ENCODE measurements around the gene FGFR1OP2. TPM values are rescaled to one million over a fixed set of nuclear protein-coding genes. Genes with fewer than 3 reads are reported as not detected.

The FGFR1OP2 gene
- total RNA-seq, 1 donor from 2014 or later = 39.2 TPM

GRCh38 chr12:27006797-27007467, 68.7 kb downstream of the FGFR1OP2 start:
- no peak overlapping the region for H3K27ac ChIP-seq (ENCODE audit: low read depth, low read length)
- H3K4me1 ChIP-seq (ENCODE audit: insufficient read depth, low read length) = peaks cover under 1% of the 10 kb centered on the region
- H3K27me3 ChIP-seq (ENCODE audit: insufficient read depth, low read length) = no peaks in the 10 kb centered on the region
- no peaks in the 10 kb centered on the region for H3K9me3 ChIP-seq (ENCODE audit: insufficient read depth, low read depth, low read length)
- peaks cover 7% of the 10 kb centered on the region for H3K36me3 Mint-ChIP-seq (ENCODE audit: low read depth, unreplicated experiment)
- H3K9ac ChIP-seq (ENCODE audit: low read length) = no peak overlapping the region
- no peaks in the 10 kb centered on the region for H3K36me3 ChIP-seq (ENCODE audit: insufficient read depth, low read length)
- no peaks in the 10 kb centered on the region for H3K27me3 Mint-ChIP-seq (ENCODE audit: low read depth, unreplicated experiment)
- no peaks in the 10 kb centered on the region for H3K9me3 Mint-ChIP-seq (ENCODE audit: unreplicated experiment)
- peaks cover 21% of the 10 kb centered on the region for H4K20me1 ChIP-seq (ENCODE audit: insufficient read depth, low read length)
- DNase-seq (ENCODE audit: low read depth) (no peak), FAIRE-seq (no peak)
- H3K27ac Mint-ChIP-seq (ENCODE audit: unreplicated experiment) = no peak overlapping the region
- H3K79me2 ChIP-seq (ENCODE audit: insufficient read depth, low read length) = peaks cover 59% of the 10 kb centered on the region
- TF ChIP-seq EZH2 (IDR thresholded peaks at IDR 0.05; ENCODE audit: insufficient read depth, low read length) (no peak), CTCF (IDR thresholded peaks at IDR 0.05; ENCODE audit: insufficient read depth, low read depth, low read length) (no peak)
- H3K4me2 ChIP-seq (ENCODE audit: low read length) = no peak overlapping the region
- no peak overlapping the region for H3K4me3 Mint-ChIP-seq (ENCODE audit: unreplicated experiment)
- H3K4me3 ChIP-seq (ENCODE audit: insufficient read depth, low read depth, low read length) = no peak overlapping the region
- H2AFZ ChIP-seq (ENCODE audit: low read depth, low read length) = no peak overlapping the region
- peaks cover 35% of the 10 kb centered on the region for H3K4me1 Mint-ChIP-seq (ENCODE audit: low read depth, unreplicated experiment)

- Mint-ChIP-seq H3K4me1 (ENCODE audit: low read depth, unreplicated experiment) (peaks cover 34% of the 10 kb centered on the region), H3K9me3 (ENCODE audit: unreplicated experiment) (no peaks in the 10 kb centered on the region), H3K27ac (ENCODE audit: unreplicated experiment) (no peak overlapping the region), H3K36me3 (ENCODE audit: low read depth, unreplicated experiment) (peaks cover 7% of the 10 kb centered on the region), H3K27me3 (ENCODE audit: low read depth, unreplicated experiment) (no peaks in the 10 kb centered on the region), H3K4me3 (ENCODE audit: unreplicated experiment) (no peak overlapping the region)
- H3K4me2 ChIP-seq (ENCODE audit: low read length) = no peak overlapping the region
- no peak for FAIRE-seq
- no peak overlapping the region for H3K27ac ChIP-seq (ENCODE audit: low read depth, low read length)
- H3K9ac ChIP-seq (ENCODE audit: low read length) = no peak overlapping the region
- no peaks in the 10 kb centered on the region for H3K27me3 ChIP-seq (ENCODE audit: insufficient read depth, low read length)
- no peak overlapping the region for H2AFZ ChIP-seq (ENCODE audit: low read depth, low read length)
- no peaks in the 10 kb centered on the region for H3K9me3 ChIP-seq (ENCODE audit: insufficient read depth, low read depth, low read length)
- H3K36me3 ChIP-seq (ENCODE audit: insufficient read depth, low read length) = no peaks in the 10 kb centered on the region
- peaks cover 65% of the 10 kb centered on the region for H3K79me2 ChIP-seq (ENCODE audit: insufficient read depth, low read length)
- H3K4me1 ChIP-seq (ENCODE audit: insufficient read depth, low read length) = peaks cover 4% of the 10 kb centered on the region
- peaks cover 21% of the 10 kb centered on the region for H4K20me1 ChIP-seq (ENCODE audit: insufficient read depth, low read length)
- TF ChIP-seq CTCF (IDR thresholded peaks at IDR 0.05; ENCODE audit: insufficient read depth, low read depth, low read length) (no peak), EZH2 (IDR thresholded peaks at IDR 0.05; ENCODE audit: insufficient read depth, low read length) (no peak)
- H3K4me3 ChIP-seq (ENCODE audit: insufficient read depth, low read depth, low read length) = no peak overlapping the region
- no peak for DNase-seq (ENCODE audit: low read depth)
Measured at GRCh38 chr12:27008081-27008480, 69.8 kb downstream of the FGFR1OP2 start.

- FAIRE-seq (no peak), DNase-seq (ENCODE audit: low read depth) (no peak)
- H3K4me1 Mint-ChIP-seq (ENCODE audit: low read depth, unreplicated experiment) = peaks cover 26% of the 10 kb centered on the region
- no peak overlapping the region for H3K4me3 Mint-ChIP-seq (ENCODE audit: unreplicated experiment)
- peak overlapping the region; percentile 24 for H3K4me2 ChIP-seq (ENCODE audit: low read length)
- no peak overlapping the region for H3K27ac ChIP-seq (ENCODE audit: low read depth, low read length)
- peaks cover 9% of the 10 kb centered on the region for H3K4me1 ChIP-seq (ENCODE audit: insufficient read depth, low read length)
- no peaks in the 10 kb centered on the region for H3K36me3 ChIP-seq (ENCODE audit: insufficient read depth, low read length)
- no peaks in the 10 kb centered on the region for H3K27me3 Mint-ChIP-seq (ENCODE audit: low read depth, unreplicated experiment)
- H3K9me3 ChIP-seq (ENCODE audit: insufficient read depth, low read depth, low read length) = no peaks in the 10 kb centered on the region
- no peak overlapping the region for H2AFZ ChIP-seq (ENCODE audit: low read depth, low read length)
- peaks cover 7% of the 10 kb centered on the region for H3K36me3 Mint-ChIP-seq (ENCODE audit: low read depth, unreplicated experiment)
- H3K27me3 ChIP-seq (ENCODE audit: insufficient read depth, low read length) = no peaks in the 10 kb centered on the region
- no peak overlapping the region for H3K27ac Mint-ChIP-seq (ENCODE audit: unreplicated experiment)
- H3K9me3 Mint-ChIP-seq (ENCODE audit: unreplicated experiment) = no peaks in the 10 kb centered on the region
- no peak for TF ChIP-seq EZH2 (IDR thresholded peaks at IDR 0.05; ENCODE audit: insufficient read depth, low read length)
- TF ChIP-seq CTCF (IDR thresholded peaks at IDR 0.05; ENCODE audit: insufficient read depth, low read depth, low read length) = no peak
- H3K9ac ChIP-seq (ENCODE audit: low read length) = peak overlapping the region; percentile 32
- H3K4me3 ChIP-seq (ENCODE audit: insufficient read depth, low read depth, low read length) = no peak overlapping the region
- peaks cover 7% of the 10 kb centered on the region for H4K20me1 ChIP-seq (ENCODE audit: insufficient read depth, low read length)
- peaks cover 66% of the 10 kb centered on the region for H3K79me2 ChIP-seq (ENCODE audit: insufficient read depth, low read length)
Measured at GRCh38 chr12:27009881-27010301, 71.6 kb downstream of the FGFR1OP2 start.

Data from astrocyte (in vitro differentiated cells and primary cell).